Parathyroid adenoma (tissue), 2 donors: ENCODE results near the gene GORASP2.

Source experiments
- H2AFZ ChIP-seq: fragments of 300-600 bp; sonication (generic); one replicate; pipeline ENCODE4 v1.7.0; 2017; ENCODE audit warnings: antibody characterized with exemption, mild to moderate bottlenecking
- H3K27ac ChIP-seq: fragments of 300-600 bp; sonication (generic); one replicate; pipeline ENCODE4 v1.7.0; 2017
- H3K27me3 ChIP-seq: fragments of 300-600 bp; sonication (generic); one replicate; pipeline ENCODE4 v1.7.0; 2017; ENCODE audit warnings: low read length; ENCODE audit not compliant: control insufficient read depth, insufficient read depth
- H3K36me3 ChIP-seq: fragments of 300-600 bp; sonication (generic); one replicate; pipeline ENCODE4 v1.7.0; 2017; ENCODE audit warnings: low read length; ENCODE audit not compliant: control insufficient read depth, insufficient read depth
- H3K4me1 ChIP-seq: fragments of 300-600 bp; sonication (generic); one replicate; pipeline ENCODE4 v1.7.0; 2017; ENCODE audit warnings: control low read depth
- H3K4me2 ChIP-seq: fragments of 300-600 bp; sonication (generic); one replicate; pipeline ENCODE4 v1.7.0; 2017; ENCODE audit warnings: low read length
- H3K4me3 ChIP-seq: fragments of 300-600 bp; sonication (generic); one replicate; pipeline ENCODE4 v1.7.0; 2017; ENCODE audit warnings: low read depth, low read length
- H3K79me2 ChIP-seq: fragments of 300-600 bp; sonication (generic); one replicate; pipeline ENCODE4 v1.7.0; 2017; ENCODE audit warnings: control low read depth
- H3K9ac ChIP-seq: fragments of 300-600 bp; sonication (generic); one replicate; pipeline ENCODE4 v1.7.0; 2017; ENCODE audit warnings: mild to moderate bottlenecking
- H3K9me3 ChIP-seq: fragments of 300-600 bp; sonication (generic); one replicate; pipeline ENCODE4 v1.7.0; 2017; ENCODE audit warnings: low read length; ENCODE audit not compliant: control insufficient read depth
- TF ChIP-seq, protein P1 (sequence below): fragments of 300-600 bp; sonication (generic); IDR thresholded peaks from one replicate; pipeline ENCODE4 v1.7.0; 2017; ENCODE audit warnings: antibody characterized with exemption, mild to moderate bottlenecking
- donor health status: primary hyperparathyroidism.

GORASP2 gene

DNA sequence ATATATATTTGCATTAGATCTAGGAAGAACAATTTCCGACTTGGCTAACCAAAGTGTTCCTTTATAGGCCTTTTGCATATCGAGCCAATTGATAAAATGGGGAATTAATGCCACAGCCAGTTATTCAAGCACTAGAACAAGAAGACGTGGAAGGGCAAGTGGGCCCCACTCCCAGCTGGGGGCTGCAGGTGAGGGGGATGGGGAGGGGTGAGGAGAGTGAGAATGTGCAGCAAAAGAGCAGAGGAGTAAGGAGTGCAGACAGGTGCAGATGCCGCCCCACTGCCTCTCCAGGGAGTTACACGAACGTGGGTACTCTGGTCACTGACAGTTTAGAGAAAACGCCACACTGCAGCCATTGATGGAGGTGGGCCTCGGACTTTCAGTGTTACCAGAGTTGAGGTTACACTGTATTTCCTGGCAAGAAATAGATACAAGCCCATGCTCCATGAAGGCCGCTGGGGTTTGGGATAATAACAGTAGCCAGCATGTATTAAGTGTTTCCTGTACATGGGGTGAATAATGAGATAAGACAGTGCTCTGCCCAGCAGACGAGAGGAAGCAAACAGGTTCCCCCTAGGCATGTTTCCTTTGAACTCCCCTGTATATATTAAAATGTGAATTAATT is 40.9 kb downstream of the GORASP2 start:
- Histone ChIP-seq H3K4me2 (no peak overlapping the region), H3K4me3 (no peak overlapping the region), H3K9me3 (no peaks in the 10 kb centered on the region), H3K36me3 (no peaks in the 10 kb centered on the region), H3K79me2 (no peaks in the 10 kb centered on the region), H3K27me3 (no peaks in the 10 kb centered on the region), H3K9ac (no peak overlapping the region), H3K27ac (no peak overlapping the region), H3K4me1 (peaks cover 2% of the 10 kb centered on the region), H2AFZ (no peak overlapping the region)
- TF ChIP-seq, protein P1, sequence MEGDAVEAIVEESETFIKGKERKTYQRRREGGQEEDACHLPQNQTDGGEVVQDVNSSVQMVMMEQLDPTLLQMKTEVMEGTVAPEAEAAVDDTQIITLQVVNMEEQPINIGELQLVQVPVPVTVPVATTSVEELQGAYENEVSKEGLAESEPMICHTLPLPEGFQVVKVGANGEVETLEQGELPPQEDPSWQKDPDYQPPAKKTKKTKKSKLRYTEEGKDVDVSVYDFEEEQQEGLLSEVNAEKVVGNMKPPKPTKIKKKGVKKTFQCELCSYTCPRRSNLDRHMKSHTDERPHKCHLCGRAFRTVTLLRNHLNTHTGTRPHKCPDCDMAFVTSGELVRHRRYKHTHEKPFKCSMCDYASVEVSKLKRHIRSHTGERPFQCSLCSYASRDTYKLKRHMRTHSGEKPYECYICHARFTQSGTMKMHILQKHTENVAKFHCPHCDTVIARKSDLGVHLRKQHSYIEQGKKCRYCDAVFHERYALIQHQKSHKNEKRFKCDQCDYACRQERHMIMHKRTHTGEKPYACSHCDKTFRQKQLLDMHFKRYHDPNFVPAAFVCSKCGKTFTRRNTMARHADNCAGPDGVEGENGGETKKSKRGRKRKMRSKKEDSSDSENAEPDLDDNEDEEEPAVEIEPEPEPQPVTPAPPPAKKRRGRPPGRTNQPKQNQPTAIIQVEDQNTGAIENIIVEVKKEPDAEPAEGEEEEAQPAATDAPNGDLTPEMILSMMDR = no peak

DNA sequence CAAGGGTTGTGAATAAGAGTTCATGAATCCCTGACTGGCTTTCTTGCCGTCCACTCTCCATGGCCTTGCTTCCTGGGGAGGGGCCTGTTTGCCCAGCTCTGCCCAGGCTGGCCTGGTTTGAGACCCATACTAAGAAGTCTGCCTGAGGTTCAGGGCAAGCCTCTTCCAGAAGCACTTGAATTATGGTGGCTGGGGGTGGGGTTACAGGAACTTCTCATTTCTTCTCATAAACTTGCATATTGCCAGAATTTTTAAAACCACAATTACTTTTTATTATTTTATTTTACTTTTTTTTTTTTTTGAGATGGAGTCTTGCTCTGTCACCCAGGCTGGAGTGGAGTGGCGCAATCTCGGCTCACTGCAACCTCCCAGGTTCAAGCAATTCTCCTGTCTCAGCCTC is 42.0 kb downstream of the GORASP2 start:
- no peaks in the 10 kb centered on the region for H3K79me2 ChIP-seq
- H3K27ac ChIP-seq = no peak overlapping the region
- H3K9ac ChIP-seq = no peak overlapping the region
- no peak overlapping the region for H3K4me3 ChIP-seq
- H2AFZ ChIP-seq = no peak overlapping the region
- H3K4me1 ChIP-seq = peaks cover 2% of the 10 kb centered on the region
- H3K4me2 ChIP-seq = no peak overlapping the region
- TF ChIP-seq, protein P1 = no peak
- H3K9me3 ChIP-seq = no peaks in the 10 kb centered on the region
- H3K27me3 ChIP-seq = no peaks in the 10 kb centered on the region
- H3K36me3 ChIP-seq = no peaks in the 10 kb centered on the region

DNA sequence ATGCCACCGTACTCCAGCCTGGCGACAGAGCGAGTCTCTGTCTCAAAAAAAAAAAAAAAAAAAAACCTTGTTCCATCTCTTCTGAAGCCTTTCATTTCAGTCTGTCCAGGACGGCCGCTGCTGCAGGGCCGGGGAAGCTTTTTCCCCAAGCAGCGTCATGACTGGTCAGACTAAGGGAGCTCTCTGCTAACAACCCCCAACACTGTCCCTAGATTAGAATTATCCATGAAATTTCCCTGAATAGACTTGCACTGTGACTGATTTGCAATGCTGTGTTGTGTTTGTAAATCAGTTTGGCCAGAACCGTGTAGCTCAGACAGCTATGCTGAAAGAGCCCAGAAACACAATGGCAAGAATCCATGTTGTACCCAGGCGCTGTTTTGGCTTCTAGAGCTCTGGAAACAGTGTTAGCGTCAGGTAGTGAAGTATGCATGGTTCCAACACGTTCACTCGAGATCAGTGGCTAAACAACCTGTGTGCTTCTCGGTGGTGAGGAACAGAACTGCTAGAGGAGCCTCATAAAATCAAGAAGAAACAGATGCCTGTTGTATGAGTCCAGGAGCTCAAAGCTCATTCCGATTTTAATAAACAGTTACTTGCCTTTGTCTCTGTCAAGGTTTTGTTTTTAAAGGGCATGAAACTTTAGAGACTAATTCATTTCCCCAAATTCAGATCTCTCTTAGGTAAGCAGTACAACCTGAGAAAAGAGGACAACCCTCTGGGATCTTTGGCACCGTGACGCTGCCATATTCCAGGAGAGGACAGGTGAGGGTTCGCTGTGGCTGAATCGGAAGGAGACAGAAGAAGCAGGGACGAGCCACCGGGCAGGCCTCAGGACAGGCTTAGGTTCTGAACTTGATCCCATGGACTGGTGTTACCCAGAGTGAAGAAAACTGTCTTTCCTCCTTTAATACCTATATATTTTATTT is 43.5 kb downstream of the GORASP2 start:
- Histone ChIP-seq H3K9ac (no peak overlapping the region), H3K36me3 (no peaks in the 10 kb centered on the region), H3K9me3 (no peaks in the 10 kb centered on the region), H3K4me2 (peak overlapping the region; percentile 93), H3K27ac (no peak overlapping the region), H3K79me2 (no peaks in the 10 kb centered on the region), H3K4me3 (peak overlapping the region; percentile 41), H3K4me1 (peaks cover 2% of the 10 kb centered on the region), H2AFZ (peak overlapping the region; percentile 100), H3K27me3 (no peaks in the 10 kb centered on the region)
- TF ChIP-seq, protein P1 = no peak

DNA sequence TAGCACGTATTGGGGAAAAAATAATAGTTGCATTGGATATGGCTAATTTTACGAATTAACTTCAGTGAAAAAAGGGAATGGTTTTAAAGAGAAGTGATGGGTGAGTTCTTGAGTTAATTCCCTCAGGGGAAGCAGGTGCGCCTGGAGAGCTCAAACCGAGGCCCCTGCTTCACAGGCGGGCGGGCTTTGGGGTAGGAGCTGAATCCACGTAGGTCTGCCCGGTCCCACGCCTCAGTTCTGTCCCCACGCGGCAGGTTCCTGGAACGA is 44.1 kb downstream of the GORASP2 start:
- H2AFZ ChIP-seq = peak overlapping the region; percentile 100
- H3K79me2 ChIP-seq = no peaks in the 10 kb centered on the region
- H3K27ac ChIP-seq = no peak overlapping the region
- peak overlapping the region; percentile 41 for H3K4me3 ChIP-seq
- peaks cover 2% of the 10 kb centered on the region for H3K4me1 ChIP-seq
- TF ChIP-seq, protein P1 = no peak
- H3K9ac ChIP-seq = no peak overlapping the region
- H3K27me3 ChIP-seq = no peaks in the 10 kb centered on the region
- no peaks in the 10 kb centered on the region for H3K9me3 ChIP-seq
- no peaks in the 10 kb centered on the region for H3K36me3 ChIP-seq
- H3K4me2 ChIP-seq = peak overlapping the region; percentile 93
